HG02642 (cell line): Measurements from ENCODE around the gene KCNJ10.

Experiments
- ATAC-seq: cut with Tn5 transposase; IDR thresholded peaks from one replicate; pipeline ENCODE4 v1.9.1; 2021; ENCODE audit warnings: mild to moderate bottlenecking; ENCODE audit not compliant: unreplicated experiment, poor library complexity

KCNJ10 gene

GRCh38 chr1:160085686-160086455 lies 15.9 kb upstream of the KCNJ10 start:
- ATAC-seq = no peak

GRCh38 chr1:160084771-160085321 lies 14.9 kb upstream of the KCNJ10 start:
- ATAC-seq = no peak

- peak; percentile 67 for ATAC-seq
Measured at GRCh38 chr1:160083968-160084770, 14.2 kb upstream of the KCNJ10 start.

GRCh38 chr1:160082926-160083325 lies 13.0 kb upstream of the KCNJ10 start:
- ATAC-seq = no peak

GRCh38 chr1:160082487-160082886 lies 12.5 kb upstream of the KCNJ10 start:
- no peak for ATAC-seq

- ATAC-seq = no peak
Measured at GRCh38 chr1:160081261-160081936, 11.4 kb upstream of the KCNJ10 start, which contains the start of gene KCNJ9. TSS of gene KCNJ9 (plus strand) at chr1:160081538. CDS start at chr1:160084031, 2,493 bp downstream.

GRCh38 chr1:160080381-160081100 lies 10.6 kb upstream of the KCNJ10 start:
- ATAC-seq = no peak

- no peak for ATAC-seq
Measured at GRCh38 chr1:160079448-160079847, 9.5 kb upstream of the KCNJ10 start.

GRCh38 chr1:160078512-160079195 lies 8.7 kb upstream of the KCNJ10 start:
- ATAC-seq = peak; percentile 78

GRCh38 chr1:160077486-160077885 lies 7.5 kb upstream of the KCNJ10 start:
- no peak for ATAC-seq

GRCh38 chr1:160076295-160076694 lies 6.3 kb upstream of the KCNJ10 start:
- no peak for ATAC-seq

- no peak for ATAC-seq
Measured at GRCh38 chr1:160075836-160076235, 5.9 kb upstream of the KCNJ10 start.

GRCh38 chr1:160074865-160075264 lies 4.9 kb upstream of the KCNJ10 start:
- ATAC-seq = no peak

GRCh38 chr1:160071289-160071688 lies 1.3 kb upstream of the KCNJ10 start:
- ATAC-seq = no peak

- peak; percentile 54 for ATAC-seq
Measured at GRCh38 chr1:160070243-160071163, 543 bp upstream of the KCNJ10 start.

GRCh38 chr1:160068225-160068624 lies 1.7 kb downstream of the KCNJ10 start:
- no peak for ATAC-seq

GRCh38 chr1:160066829-160067745 lies 2.9 kb downstream of the KCNJ10 start:
- no peak for ATAC-seq
